ENCODE data around the gene AZIN2.

AZIN2 gene

DNA sequence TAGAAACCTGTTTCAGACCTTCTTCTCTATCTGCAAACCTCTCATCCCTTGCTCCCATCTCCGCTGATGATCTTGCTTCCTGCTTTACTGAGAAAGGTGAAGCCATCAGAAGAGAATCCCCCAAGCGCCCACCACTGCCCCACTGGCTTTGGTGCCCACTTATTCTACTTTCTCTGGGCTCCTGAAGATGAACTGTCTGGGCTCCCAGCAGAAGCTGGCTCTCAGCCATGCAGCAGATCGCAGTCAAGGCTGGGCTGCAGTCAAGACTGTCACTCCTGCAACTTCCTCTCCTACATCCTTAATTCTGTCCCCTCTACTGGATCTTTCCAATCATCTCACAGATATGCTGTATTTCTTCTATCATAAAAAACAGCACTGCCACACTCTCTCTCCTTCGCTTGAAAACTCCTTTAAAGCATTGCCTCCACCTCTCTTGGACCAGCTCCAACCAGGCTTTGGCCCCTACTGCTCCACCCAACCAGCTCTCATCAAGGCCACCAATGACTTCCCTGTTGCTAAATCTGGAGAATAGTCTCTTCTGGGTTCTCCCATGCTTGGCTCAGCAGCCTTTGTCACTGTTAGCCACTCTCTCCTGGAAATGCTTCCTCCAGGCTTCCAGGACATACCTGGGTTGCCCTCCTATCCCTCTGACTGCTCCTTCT lies 75.1 kb downstream of the AZIN2 start:
- H3K27me3 ChIP-seq (ENCODE audit: insufficient read depth, low read length, poor library complexity), result no peaks in the 10 kb centered on the region
- no peak overlapping the region for H3K4me3 ChIP-seq (ENCODE audit: low read depth in 1 of 2, low read length in 2 of 2)
- TF ChIP-seq EZH2 (IDR thresholded peaks at IDR 0.05; ENCODE audit: borderline replicate concordance, low read depth, low read length, severe bottlenecking), result no peak
- no peak overlapping the region for H2AFZ ChIP-seq (ENCODE audit: low read depth, low read length)
- H3K4me1 ChIP-seq (ENCODE audit: insufficient read depth, low read length), result peaks cover 19% of the 10 kb centered on the region
- H3K9me3 ChIP-seq (ENCODE audit: insufficient read depth, low read length, severe bottlenecking), result no peaks in the 10 kb centered on the region
- no peak overlapping the region for H3K9ac ChIP-seq (ENCODE audit: low read depth, low read length)
- DNase-seq (no peak), ATAC-seq (ENCODE audit: insufficient read depth, low read depth) (no peak)
- peaks cover 3% of the 10 kb centered on the region for H4K20me1 ChIP-seq (ENCODE audit: insufficient read depth, low read length)
- no peak overlapping the region for H3K27ac ChIP-seq (ENCODE audit: low read length)
- no peaks in the 10 kb centered on the region for H3K79me2 ChIP-seq (ENCODE audit: insufficient read depth, low read length)
- H3K36me3 ChIP-seq (ENCODE audit: insufficient read depth, low read length), result peaks cover 27% of the 10 kb centered on the region
- no peak overlapping the region for H3K4me2 ChIP-seq (ENCODE audit: insufficient read depth, low read length)

DNA sequence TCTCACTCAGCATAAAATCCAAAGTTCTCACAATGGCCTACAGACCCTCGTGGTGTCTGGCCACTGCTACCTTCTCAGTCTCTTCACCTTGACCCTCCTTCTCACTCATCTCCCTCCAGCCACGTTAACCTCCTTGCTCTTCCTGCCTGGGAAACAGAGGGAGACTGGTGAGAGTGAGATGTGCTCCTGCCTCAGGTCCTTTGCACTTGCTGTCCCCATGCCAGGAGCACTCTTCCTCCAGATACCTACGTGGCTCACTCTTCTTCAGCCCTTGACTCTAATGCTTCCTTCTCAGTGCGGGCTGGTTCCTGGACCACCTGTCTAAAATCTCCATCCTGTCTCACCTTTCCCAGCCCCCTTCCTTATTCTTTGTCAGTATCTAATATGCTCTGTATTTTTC lies 76.2 kb downstream of the AZIN2 start:
- Histone ChIP-seq H3K4me1 (ENCODE audit: insufficient read depth, low read length) (peaks cover 19% of the 10 kb centered on the region), H3K27me3 (ENCODE audit: insufficient read depth, low read length, poor library complexity) (no peaks in the 10 kb centered on the region), H3K79me2 (ENCODE audit: insufficient read depth, low read length) (no peaks in the 10 kb centered on the region), H3K36me3 (ENCODE audit: insufficient read depth, low read length) (peaks cover 27% of the 10 kb centered on the region), H3K27ac (ENCODE audit: low read length) (no peak overlapping the region), H2AFZ (ENCODE audit: low read depth, low read length) (no peak overlapping the region), H3K9ac (ENCODE audit: low read depth, low read length) (no peak overlapping the region), H4K20me1 (ENCODE audit: insufficient read depth, low read length) (peaks cover 5% of the 10 kb centered on the region), H3K4me3 (ENCODE audit: low read depth in 1 of 2, low read length in 2 of 2) (no peak overlapping the region), H3K9me3 (ENCODE audit: insufficient read depth, low read length, severe bottlenecking) (no peaks in the 10 kb centered on the region), H3K4me2 (ENCODE audit: insufficient read depth, low read length) (no peak overlapping the region)
- no peak for DNase-seq
- TF ChIP-seq EZH2 (IDR thresholded peaks at IDR 0.05; ENCODE audit: borderline replicate concordance, low read depth, low read length, severe bottlenecking), result no peak
- TF ChIP-seq, protein P1, sequence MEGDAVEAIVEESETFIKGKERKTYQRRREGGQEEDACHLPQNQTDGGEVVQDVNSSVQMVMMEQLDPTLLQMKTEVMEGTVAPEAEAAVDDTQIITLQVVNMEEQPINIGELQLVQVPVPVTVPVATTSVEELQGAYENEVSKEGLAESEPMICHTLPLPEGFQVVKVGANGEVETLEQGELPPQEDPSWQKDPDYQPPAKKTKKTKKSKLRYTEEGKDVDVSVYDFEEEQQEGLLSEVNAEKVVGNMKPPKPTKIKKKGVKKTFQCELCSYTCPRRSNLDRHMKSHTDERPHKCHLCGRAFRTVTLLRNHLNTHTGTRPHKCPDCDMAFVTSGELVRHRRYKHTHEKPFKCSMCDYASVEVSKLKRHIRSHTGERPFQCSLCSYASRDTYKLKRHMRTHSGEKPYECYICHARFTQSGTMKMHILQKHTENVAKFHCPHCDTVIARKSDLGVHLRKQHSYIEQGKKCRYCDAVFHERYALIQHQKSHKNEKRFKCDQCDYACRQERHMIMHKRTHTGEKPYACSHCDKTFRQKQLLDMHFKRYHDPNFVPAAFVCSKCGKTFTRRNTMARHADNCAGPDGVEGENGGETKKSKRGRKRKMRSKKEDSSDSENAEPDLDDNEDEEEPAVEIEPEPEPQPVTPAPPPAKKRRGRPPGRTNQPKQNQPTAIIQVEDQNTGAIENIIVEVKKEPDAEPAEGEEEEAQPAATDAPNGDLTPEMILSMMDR (IDR thresholded peaks at IDR 0.05; ENCODE audit: borderline replicate concordance, extremely low read depth, low read length, poor library complexity, severe bottlenecking), result no peak
- no peak for ATAC-seq (ENCODE audit: insufficient read depth, low read depth)

DNA sequence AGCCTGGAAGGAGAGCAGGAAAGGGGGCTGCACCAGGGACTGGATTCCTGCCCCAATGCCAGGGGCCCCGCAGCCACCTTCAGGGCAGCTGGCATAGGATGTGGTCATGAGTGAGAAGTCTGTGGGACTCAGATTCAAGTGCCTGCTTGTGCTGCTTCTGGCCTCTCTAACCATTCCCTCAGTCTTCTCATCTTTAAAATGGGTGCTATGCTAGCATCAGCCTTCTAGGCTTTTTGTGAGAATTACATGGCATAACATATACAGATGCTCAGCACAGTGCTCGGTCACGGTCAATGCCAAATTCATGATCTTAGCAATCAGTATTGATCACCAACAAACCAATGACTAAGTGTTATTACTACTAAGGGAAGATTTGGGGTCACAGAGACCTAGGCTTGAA lies 77.4 kb downstream of the AZIN2 start:
- Histone ChIP-seq H3K27me3 (ENCODE audit: insufficient read depth, low read length, poor library complexity) (no peaks in the 10 kb centered on the region), H3K4me1 (ENCODE audit: insufficient read depth, low read length) (peaks cover 10% of the 10 kb centered on the region), H3K27ac (ENCODE audit: low read length) (no peak overlapping the region), H3K4me2 (ENCODE audit: insufficient read depth, low read length) (no peak overlapping the region), H3K4me3 (ENCODE audit: low read depth in 1 of 2, low read length in 2 of 2) (no peak overlapping the region), H3K79me2 (ENCODE audit: insufficient read depth, low read length) (no peaks in the 10 kb centered on the region), H3K9me3 (ENCODE audit: insufficient read depth, low read length, severe bottlenecking) (no peaks in the 10 kb centered on the region), H4K20me1 (ENCODE audit: insufficient read depth, low read length) (peaks cover 5% of the 10 kb centered on the region), H2AFZ (ENCODE audit: low read depth, low read length) (no peak overlapping the region), H3K36me3 (ENCODE audit: insufficient read depth, low read length) (peaks cover 27% of the 10 kb centered on the region), H3K9ac (ENCODE audit: low read depth, low read length) (no peak overlapping the region)
- TF ChIP-seq, protein P1 (IDR thresholded peaks at IDR 0.05; ENCODE audit: borderline replicate concordance, extremely low read depth, low read length, poor library complexity, severe bottlenecking), result no peak
- no peak for TF ChIP-seq EZH2 (IDR thresholded peaks at IDR 0.05; ENCODE audit: borderline replicate concordance, low read depth, low read length, severe bottlenecking)
- no peak for DNase-seq
- ATAC-seq (ENCODE audit: insufficient read depth, low read depth), result no peak

GRCh38 chr1:33159577-33159976 lies 78.6 kb downstream of the AZIN2 start:
- ATAC-seq (ENCODE audit: insufficient read depth, low read depth), result no peak
- H3K79me2 ChIP-seq (ENCODE audit: insufficient read depth, low read length), result no peaks in the 10 kb centered on the region
- no peaks in the 10 kb centered on the region for H3K4me1 ChIP-seq (ENCODE audit: insufficient read depth, low read length)
- H3K27ac ChIP-seq (ENCODE audit: low read length), result no peak overlapping the region
- no peak for DNase-seq
- H4K20me1 ChIP-seq (ENCODE audit: insufficient read depth, low read length), result peaks cover 8% of the 10 kb centered on the region
- no peak overlapping the region for H3K9ac ChIP-seq (ENCODE audit: low read depth, low read length)
- H3K4me3 ChIP-seq (ENCODE audit: low read depth in 1 of 2, low read length in 2 of 2), result no peak overlapping the region
- no peaks in the 10 kb centered on the region for H3K9me3 ChIP-seq (ENCODE audit: insufficient read depth, low read length, severe bottlenecking)
- H3K36me3 ChIP-seq (ENCODE audit: insufficient read depth, low read length), result peaks cover 26% of the 10 kb centered on the region
- no peak for TF ChIP-seq EZH2 (IDR thresholded peaks at IDR 0.05; ENCODE audit: borderline replicate concordance, low read depth, low read length, severe bottlenecking)
- no peak overlapping the region for H3K4me2 ChIP-seq (ENCODE audit: insufficient read depth, low read length)
- H3K27me3 ChIP-seq (ENCODE audit: insufficient read depth, low read length, poor library complexity), result no peaks in the 10 kb centered on the region
- no peak overlapping the region for H2AFZ ChIP-seq (ENCODE audit: low read depth, low read length)
